Measurements from ENCODE around the gene CDH1. TPM values are rescaled to one million over a fixed set of nuclear protein-coding genes. Genes with fewer than 3 reads are reported as not detected.

Gene CDH1
- total RNA-seq, 4 donors from 2014 or later, result 72.7 to 302 (median 160) TPM

DNA sequence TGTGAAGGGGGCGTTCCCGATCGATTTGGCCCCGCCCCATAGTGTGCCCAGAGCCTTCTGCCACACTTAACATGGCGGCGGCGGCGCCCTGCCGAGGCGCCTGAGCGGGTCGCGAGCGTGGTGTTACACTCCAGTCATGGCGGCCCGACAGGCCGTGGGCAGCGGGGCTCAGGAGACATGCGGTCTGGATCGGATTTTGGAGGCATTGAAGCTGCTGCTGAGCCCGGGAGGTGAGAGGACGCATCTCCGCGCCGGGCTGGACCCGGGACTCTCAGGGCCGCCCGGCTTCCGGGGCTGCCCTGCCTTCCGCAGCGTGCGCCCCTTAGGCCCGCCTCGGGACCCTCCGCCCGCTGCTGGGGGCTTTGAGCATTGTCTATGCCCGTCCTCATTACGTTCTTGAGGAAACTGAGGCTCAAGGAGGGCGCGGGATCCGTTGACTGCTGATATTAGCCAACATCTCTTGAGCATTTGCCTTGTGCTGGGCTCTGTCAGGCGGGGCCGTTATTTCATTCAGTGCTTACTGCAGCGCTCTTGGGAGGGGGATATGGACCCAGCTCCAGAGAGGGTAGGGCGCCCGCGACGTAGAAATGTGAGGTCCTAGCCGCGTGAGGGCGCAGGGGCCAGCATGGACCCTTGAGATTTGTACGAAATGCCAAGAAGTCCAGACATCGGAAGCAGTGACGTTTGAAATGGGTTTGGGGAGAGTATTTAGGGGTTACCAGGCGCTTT lies 106.6 kb downstream of the CDH1 start, which contains the start of gene TANGO6:
TSS of gene TANGO6 (plus strand) at position 50 of the 729 bp plus-strand sequence. CDS start at position 137, 87 bp downstream.
- Histone ChIP-seq H3K27me3 (no peaks in the 10 kb centered on the region), H3K9me3 (no peaks in the 10 kb centered on the region), H3K4me3 (peak within 1 kb of the TSS; percentile 83 to 100 (median 92)), H3K27ac (peak within 1 kb of the TSS; percentile 82 to 95 (median 90)), H3K36me3 (no peaks in the 10 kb centered on the region), H3K4me1 (peaks cover 0 to 25% (median 7%) of the 10 kb centered on the region in 3 donors)
- WGBS, 2 donors, result 0 to 2% methylated on average over 6 to 8 of the region's 55 CpGs
- TF ChIP-seq POLR2A (IDR thresholded peaks at IDR 0.05) (peak in 1 of 4 donors; percentile 42), CTCF (IDR thresholded peaks at IDR 0.05) (peak in 1 of 6 experiments; percentile 20)
- DNase-seq, result peak; percentile 25
- intact Hi-C loops (cut with DNase I), result no loop called here

DNA sequence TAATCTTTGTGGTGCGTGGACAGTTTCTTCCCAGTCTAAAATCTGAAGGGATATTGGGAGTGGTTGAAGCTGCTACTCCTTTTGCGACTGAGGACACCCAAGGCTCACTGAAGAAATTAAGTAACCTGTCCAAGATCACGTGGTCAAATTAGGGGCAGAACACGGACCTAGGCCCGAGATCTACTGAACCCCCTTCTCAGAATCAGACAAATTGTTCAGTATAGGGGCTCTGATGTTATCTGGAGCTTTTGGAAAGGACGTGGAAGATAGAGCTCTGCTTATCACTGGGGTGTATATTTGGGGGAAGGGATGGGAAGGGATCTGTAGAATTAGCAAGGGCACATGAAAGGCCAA lies 107.1 kb downstream of the CDH1 start:
- intact Hi-C loops (cut with DNase I), result no loop called here
- TF ChIP-seq CTCF (IDR thresholded peaks at IDR 0.05) (no peak), POLR2A (IDR thresholded peaks at IDR 0.05) (no peak)
- H3K4me1 ChIP-seq, result peaks cover 0 to 25% (median 7%) of the 10 kb centered on the region in 3 donors
- peak overlapping the region; percentile 82 to 95 (median 90) for H3K27ac ChIP-seq
- H3K27me3 ChIP-seq, result no peaks in the 10 kb centered on the region
- H3K9me3 ChIP-seq, result no peaks in the 10 kb centered on the region
- WGBS, 2 donors, result 0 to 16% methylated on average over 5 to 6 of the region's 6 CpGs
- H3K4me3 ChIP-seq, result peak overlapping the region; percentile 83 to 100 (median 92)
- DNase-seq, result no peak
- no peaks in the 10 kb centered on the region for H3K36me3 ChIP-seq

- Histone ChIP-seq H3K9me3 (no peaks in the 10 kb centered on the region), H3K36me3 (no peaks in the 10 kb centered on the region), H3K4me3 (no peak overlapping the region), H3K27me3 (no peaks in the 10 kb centered on the region), H3K27ac (no peak overlapping the region), H3K4me1 (peaks cover 0 to 19% (median 7%) of the 10 kb centered on the region in 3 donors)
- no peak for TF ChIP-seq CTCF (IDR thresholded peaks at IDR 0.05)
- no peak for TF ChIP-seq POLR2A (IDR thresholded peaks at IDR 0.05)
- intact Hi-C loops (cut with DNase I), result loop anchor here (5.0 kb wide), 1 partner anchor 279 kb away; no protein-coding TSS in a partner anchor
- WGBS, 2 donors, result 83 to 100% methylated on average over 2 to 9 of the region's 9 CpGs
- DNase-seq, result no peak
Observed at GRCh38 chr16:68848786-68849185, 111.7 kb downstream of the CDH1 start.

- H3K36me3 ChIP-seq, result no peaks in the 10 kb centered on the region
- no peaks in the 10 kb centered on the region for H3K9me3 ChIP-seq
- TF ChIP-seq POLR2A (IDR thresholded peaks at IDR 0.05) (no peak), CTCF (IDR thresholded peaks at IDR 0.05) (no peak)
- intact Hi-C loops (cut with DNase I), result no loop called here
- H3K4me3 ChIP-seq, result no peak overlapping the region
- DNase-seq, result no peak
- peaks cover 0 to 10% (median 3%) of the 10 kb centered on the region in 3 donors for H3K4me1 ChIP-seq
- no peaks in the 10 kb centered on the region for H3K27me3 ChIP-seq
- H3K27ac ChIP-seq, result no peak overlapping the region
- WGBS, 2 donors, result 88 to 98% methylated on average over 2 of the region's 2 CpGs
Observed at GRCh38 chr16:68850481-68850880, 113.4 kb downstream of the CDH1 start.

- no peak for DNase-seq
- intact Hi-C loops (cut with DNase I), result no loop called here
- H3K4me3 ChIP-seq, result no peak overlapping the region
- TF ChIP-seq POLR2A (IDR thresholded peaks at IDR 0.05) (no peak), CTCF (IDR thresholded peaks at IDR 0.05) (no peak)
- no peak overlapping the region for H3K27ac ChIP-seq
- no peaks in the 10 kb centered on the region for H3K27me3 ChIP-seq
- H3K4me1 ChIP-seq, result peaks cover 0 to 20% (median 7%) of the 10 kb centered on the region in 3 donors
- no peaks in the 10 kb centered on the region for H3K9me3 ChIP-seq
- H3K36me3 ChIP-seq, result no peaks in the 10 kb centered on the region
- 73 to 86% methylated on average over 2 of the region's 2 CpGs for WGBS, 2 donors
Observed at GRCh38 chr16:68851601-68852000, 114.5 kb downstream of the CDH1 start.
